HUES6 (cell line): ENCODE measurements around the gene TLE5.

ENCODE experiments used
- H3K27ac ChIP-seq: 2 replicates; pipeline ENCODE4 v1.7.0; 2013; ENCODE audit warnings: low read depth, mild to moderate bottlenecking, low read length, inconsistent platforms
- H3K27me3 ChIP-seq: 2 replicates; pipeline ENCODE4 v1.6.1; 2013; ENCODE audit warnings: low read length; ENCODE audit not compliant: control insufficient read depth, insufficient read depth
- H3K36me3 ChIP-seq: 2 replicates; pipeline ENCODE4 v1.6.1; 2013; ENCODE audit warnings: low read length; ENCODE audit not compliant: control insufficient read depth, insufficient read depth
- H3K4me1 ChIP-seq: 2 replicates; pipeline ENCODE4 v1.6.1; 2013; ENCODE audit warnings: low read length; ENCODE audit not compliant: control insufficient read depth, insufficient read depth
- H3K4me3 ChIP-seq: 2 replicates; pipeline ENCODE4 v1.5.1; 2013; ENCODE audit warnings: low read depth, low read length
- H3K9ac ChIP-seq: one replicate; pipeline ENCODE4 v1.6.1; 2013; ENCODE audit warnings: mild to moderate bottlenecking, low read length
- H3K9me3 ChIP-seq: 2 replicates; pipeline ENCODE4 v1.6.1; 2013; ENCODE audit warnings: low read depth, low read length; ENCODE audit not compliant: control insufficient read depth, insufficient read depth

TLE5 gene

DNA sequence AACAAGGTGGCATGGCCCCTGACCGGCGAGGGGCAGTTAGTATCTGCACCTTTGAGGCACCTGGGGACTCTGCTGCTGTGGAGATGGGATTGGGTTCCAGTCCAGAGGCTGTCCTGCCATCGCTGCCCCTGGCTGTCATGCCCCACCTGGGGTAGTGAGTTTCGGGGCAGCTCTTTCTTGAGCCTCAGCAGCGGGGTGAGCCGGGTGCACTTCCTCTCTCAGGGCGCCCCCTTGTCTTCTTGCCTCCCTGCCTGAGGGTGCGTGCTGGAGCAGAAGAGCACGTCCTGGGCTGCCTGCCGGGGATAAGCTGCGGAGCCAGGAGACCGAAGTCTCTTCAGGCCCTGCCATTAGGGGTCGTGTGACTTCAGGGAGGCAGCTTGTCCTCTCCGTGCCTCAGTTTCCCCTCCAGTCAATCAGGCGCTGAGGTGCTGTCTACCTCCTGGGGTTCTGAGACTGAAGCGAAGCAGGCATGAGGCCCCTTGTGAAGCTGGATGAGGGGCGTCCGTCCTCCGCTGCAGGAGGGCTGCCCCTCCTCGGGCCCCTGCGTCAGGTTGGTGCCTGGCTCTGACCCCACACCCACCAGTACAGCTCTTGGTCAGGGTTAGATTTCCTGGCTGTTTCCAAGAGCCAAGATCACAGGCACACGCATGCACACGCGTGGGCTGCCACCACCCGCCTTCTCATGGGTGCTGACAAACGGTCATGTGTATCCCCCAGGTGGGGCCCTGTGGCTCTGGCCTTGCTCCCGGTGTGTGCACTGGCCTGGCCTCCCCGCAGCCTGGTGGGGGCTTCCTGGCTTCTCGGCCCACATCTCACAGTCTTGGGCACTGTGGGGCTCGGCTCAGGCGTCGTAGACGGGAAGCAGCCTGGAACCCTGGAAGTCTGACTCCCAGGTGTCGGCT is 40.2 kb upstream of the TLE5 start:
- peaks cover 8% of the 10 kb centered on the region; the same call in 1 of the 2 replicates for H3K4me1 ChIP-seq
- no peak overlapping the region for H3K9ac ChIP-seq
- no peak overlapping the region for H3K27ac ChIP-seq
- H3K9me3 ChIP-seq: no peaks in the 10 kb centered on the region
- no peaks in the 10 kb centered on the region for H3K36me3 ChIP-seq
- no peaks in the 10 kb centered on the region for H3K27me3 ChIP-seq
- H3K4me3 ChIP-seq: no peak overlapping the region

DNA sequence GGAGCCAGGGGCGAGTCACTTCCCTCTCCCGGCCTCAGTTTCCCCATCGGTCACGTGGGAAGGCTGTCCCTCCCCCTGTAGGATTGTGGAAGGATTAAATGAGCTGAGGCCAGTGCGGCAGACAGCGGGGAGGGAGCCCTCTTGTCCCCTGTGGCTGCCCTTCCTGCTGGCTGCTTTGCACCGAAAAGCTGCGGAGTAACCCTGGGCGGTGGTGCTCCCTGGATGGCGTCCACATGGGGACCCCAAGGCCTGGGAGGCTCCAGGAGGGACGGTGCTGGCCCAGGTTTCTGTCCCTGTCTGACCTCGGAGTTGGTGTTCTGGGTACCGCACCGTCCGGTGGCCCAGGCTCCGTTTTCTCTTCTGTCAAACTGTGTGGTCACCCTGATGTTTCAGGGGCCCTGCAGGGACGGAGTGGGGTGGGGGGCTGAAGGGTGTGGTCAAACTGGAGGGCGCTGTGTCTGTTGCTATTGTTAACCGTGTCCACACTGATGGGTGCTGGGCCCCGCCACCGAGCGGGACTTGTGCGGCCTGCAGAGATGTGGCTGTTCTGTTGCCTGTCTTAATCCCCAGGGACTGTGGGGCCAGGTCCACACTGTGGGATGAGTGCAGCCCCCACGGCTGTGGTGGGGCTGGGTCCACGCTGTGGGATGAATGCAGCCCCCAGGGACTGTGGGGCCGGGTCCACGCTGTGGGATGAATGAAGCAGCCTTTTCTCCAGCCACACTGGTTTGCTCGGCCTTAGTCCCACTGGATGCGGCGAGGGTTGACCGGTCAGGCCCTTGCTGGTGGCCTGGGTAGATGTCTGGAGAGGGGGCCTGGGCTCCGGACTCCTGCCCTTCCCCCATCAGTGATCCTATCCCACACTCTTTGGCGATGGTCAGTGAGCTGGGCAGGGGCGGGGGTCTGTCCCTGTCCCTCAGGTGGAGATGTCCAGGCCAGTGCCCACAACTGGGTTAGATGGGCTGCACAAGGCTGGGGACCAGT is 38.7 kb upstream of the TLE5 start:
- H3K36me3 ChIP-seq: no peaks in the 10 kb centered on the region
- H3K27ac ChIP-seq: no peak overlapping the region
- H3K9me3 ChIP-seq: no peaks in the 10 kb centered on the region
- no peak overlapping the region for H3K9ac ChIP-seq
- H3K4me1 ChIP-seq: peaks cover 16% of the 10 kb centered on the region
- H3K27me3 ChIP-seq: no peaks in the 10 kb centered on the region
- no peak overlapping the region for H3K4me3 ChIP-seq

DNA sequence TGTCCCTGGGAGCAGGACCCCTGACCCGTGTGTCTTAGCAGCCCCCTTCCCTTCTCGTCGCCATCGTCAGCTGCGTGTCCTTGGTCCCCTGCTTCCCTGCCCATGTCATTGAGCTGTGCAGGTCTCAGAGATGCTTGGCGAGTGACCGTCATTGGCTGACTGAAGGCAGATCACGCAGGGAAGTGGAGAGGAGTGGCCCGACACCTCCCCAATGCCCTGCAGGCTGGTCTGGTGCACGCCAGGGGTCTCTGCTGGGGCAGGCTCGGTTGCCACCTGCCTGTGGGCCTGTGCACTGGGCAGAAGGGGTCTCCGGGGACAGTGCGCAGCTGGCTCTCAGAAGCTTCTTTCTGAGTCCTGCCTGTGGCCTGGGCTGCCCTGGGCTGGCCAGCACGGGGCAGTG is 38.0 kb upstream of the TLE5 start:
- Histone ChIP-seq H3K27ac (no peak overlapping the region), H3K4me1 (peaks cover 22% of the 10 kb centered on the region), H3K9ac (peak overlapping the region; percentile 16), H3K36me3 (no peaks in the 10 kb centered on the region), H3K9me3 (no peaks in the 10 kb centered on the region), H3K4me3 (no peak overlapping the region), H3K27me3 (no peaks in the 10 kb centered on the region)

DNA sequence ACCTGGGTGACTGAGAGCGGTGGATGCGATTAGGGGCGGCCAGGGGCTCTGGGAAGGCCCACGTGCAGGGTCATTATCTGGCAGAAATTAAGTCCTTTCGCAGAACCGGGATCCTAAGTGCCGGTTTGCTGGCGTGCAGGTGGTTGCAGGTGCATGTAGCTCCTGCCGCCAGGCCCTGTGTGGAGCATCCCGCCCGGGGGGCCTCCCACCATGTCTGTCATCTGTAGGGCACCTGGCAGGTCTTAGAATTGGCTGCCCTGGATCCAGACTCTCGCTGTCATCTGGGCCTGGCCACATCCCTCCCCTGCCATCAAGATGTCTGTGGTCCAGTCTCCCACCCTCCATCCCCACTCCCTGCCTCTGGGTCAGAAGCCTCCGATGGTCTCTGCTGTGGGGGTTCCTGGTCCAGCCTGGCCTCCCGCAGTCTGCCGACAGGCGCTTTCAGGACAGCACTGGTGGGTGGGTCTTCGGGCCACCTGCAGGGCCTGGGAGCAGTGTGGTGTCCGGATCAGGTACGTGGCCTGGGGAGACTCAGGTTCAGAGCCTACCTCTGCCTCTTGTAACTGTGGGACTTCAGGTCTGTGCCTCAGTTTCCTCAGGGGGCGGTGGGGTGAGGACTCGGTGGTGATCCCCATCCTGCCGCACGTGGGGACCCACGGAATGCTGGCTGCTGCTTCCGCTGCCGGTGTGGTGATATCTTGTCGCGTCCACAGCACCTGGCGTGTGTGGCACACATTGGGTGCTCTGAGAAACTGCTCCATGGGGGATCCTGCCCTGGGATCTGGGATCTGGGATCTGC is 37.3 kb upstream of the TLE5 start:
- Histone ChIP-seq H3K36me3 (no peaks in the 10 kb centered on the region), H3K9me3 (no peaks in the 10 kb centered on the region), H3K27ac (no peak overlapping the region), H3K4me1 (peaks cover 26% of the 10 kb centered on the region), H3K4me3 (no peak overlapping the region), H3K27me3 (no peaks in the 10 kb centered on the region), H3K9ac (no peak overlapping the region)

DNA sequence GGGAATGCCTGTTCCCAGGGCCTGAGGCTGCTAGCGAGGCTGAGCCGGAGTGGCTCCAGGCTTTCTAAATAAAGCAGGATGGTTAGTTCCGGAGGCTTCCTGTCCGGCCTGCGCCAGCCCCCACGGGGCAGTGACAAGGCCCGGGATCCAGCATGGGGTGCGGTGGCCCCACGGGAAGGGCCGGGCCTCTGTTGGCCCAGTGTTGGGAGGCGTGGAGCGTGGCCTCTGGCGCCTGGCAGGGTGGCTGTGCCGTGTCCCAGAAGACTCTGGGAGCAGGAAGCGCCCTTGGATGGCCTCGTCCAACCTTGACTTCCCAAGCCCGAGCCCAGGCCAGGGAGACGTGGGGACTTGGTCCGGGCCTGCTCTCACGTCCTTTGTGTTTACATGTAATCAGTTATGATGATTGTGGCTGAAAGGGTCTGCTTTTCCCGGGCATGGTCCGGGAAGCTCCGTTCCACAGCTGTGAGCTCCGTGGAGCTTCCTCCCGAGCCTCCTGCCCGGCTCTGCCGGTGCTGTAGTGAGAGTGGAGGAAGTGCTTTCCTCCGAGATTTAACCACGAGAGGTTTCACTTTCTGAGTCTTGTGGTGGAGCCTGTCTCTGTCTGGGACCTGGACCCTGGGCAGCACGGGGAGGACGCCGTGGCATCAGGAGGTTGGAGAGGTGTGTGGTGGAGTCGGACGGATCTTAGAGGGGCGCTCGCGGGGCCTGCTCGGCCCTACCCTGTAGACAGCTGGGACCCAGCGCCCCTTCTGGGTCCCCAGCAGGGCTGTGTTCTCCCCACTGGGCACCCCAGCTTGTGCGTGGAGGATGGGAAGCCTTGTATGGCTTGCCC is 36.4 kb upstream of the TLE5 start:
- no peaks in the 10 kb centered on the region for H3K27me3 ChIP-seq
- no peak overlapping the region for H3K9ac ChIP-seq
- no peak overlapping the region for H3K4me3 ChIP-seq
- no peaks in the 10 kb centered on the region for H3K9me3 ChIP-seq
- H3K4me1 ChIP-seq: peaks cover 26% of the 10 kb centered on the region
- H3K36me3 ChIP-seq: no peaks in the 10 kb centered on the region
- no peak overlapping the region; the same call in 1 of the 2 replicates for H3K27ac ChIP-seq

DNA sequence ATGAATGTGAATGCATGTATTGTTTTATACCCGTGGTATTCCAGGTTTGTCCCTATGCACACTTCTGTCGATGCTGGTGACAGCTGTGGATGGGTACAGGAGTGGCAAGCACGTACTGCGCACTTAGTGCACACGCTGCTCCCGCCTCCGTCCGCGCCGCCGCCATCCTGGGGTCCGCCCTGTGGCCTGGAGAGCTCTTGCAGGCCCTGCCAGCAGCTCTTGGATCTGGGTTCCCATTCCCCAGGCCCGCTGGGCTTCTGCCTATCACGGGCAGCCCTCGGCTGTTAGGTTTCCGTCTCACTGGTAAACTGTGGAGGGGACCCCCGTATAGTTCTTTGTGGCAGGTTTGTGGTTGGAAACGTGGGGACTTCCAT is 35.8 kb upstream of the TLE5 start:
- Histone ChIP-seq H3K4me3 (no peak overlapping the region), H3K9ac (no peak overlapping the region), H3K27me3 (no peaks in the 10 kb centered on the region)

DNA sequence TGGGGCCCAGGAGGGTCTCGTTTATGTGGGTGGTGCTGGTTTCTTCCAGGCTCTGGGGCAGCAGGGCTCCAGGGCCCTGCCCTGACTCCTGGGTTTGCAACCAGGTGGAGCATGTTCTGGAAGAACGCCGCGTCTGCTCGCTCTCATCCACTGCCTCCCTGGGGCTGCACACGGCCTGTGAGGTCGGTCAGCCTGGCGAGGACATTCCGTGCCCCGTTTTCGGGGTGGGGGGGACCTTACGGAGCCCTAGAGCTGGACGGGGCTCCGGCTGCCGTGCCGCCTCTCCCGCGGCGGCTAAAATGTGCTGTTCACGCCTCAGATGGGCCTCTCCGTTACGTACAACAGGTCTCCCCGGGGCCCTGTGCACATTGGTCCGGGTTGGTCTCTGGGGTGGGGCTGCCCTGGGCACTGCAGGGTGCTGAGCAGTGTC is 35.2 kb upstream of the TLE5 start:
- no peaks in the 10 kb centered on the region for H3K27me3 ChIP-seq
- no peaks in the 10 kb centered on the region for H3K9me3 ChIP-seq
- no peaks in the 10 kb centered on the region for H3K36me3 ChIP-seq
- H3K4me1 ChIP-seq: peaks cover 26% of the 10 kb centered on the region
- H3K27ac ChIP-seq: no peak overlapping the region
- no peak overlapping the region for H3K4me3 ChIP-seq
- H3K9ac ChIP-seq: no peak overlapping the region

More for the DNA sequence above, 35.8 kb upstream of the TLE5 start:
- Histone ChIP-seq H3K4me1 (peaks cover 26% of the 10 kb centered on the region), H3K36me3 (no peaks in the 10 kb centered on the region), H3K27ac (no peak overlapping the region), H3K9me3 (no peaks in the 10 kb centered on the region)

DNA sequence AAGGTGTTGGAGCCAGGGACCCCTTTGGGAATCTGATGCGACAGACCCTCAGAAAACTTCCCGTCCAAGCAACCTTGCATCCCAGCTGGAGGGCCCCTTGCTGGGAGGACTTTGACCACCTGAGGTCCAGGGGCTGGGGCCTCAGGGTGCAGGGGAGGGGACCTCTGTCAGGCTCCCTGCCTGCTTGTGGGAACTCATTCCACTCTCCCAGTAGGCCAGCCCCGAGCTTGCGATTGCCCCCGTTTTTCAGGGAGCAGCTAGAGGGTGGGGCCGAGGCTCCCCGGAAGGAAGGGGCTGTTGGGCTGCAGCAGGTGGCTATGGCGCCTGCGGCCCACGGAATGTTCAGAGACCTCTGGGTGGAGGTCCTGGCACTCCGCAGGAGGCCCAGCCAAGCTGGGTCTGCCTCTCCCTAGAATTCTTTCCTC is 34.6 kb upstream of the TLE5 start:
- H3K36me3 ChIP-seq: no peaks in the 10 kb centered on the region
- no peak overlapping the region for H3K9ac ChIP-seq
- H3K27ac ChIP-seq: no peak overlapping the region
- H3K4me1 ChIP-seq: peaks cover 26% of the 10 kb centered on the region
- H3K27me3 ChIP-seq: no peaks in the 10 kb centered on the region
- no peaks in the 10 kb centered on the region for H3K9me3 ChIP-seq
- no peak overlapping the region; the same call in 1 of the 2 replicates for H3K4me3 ChIP-seq

DNA sequence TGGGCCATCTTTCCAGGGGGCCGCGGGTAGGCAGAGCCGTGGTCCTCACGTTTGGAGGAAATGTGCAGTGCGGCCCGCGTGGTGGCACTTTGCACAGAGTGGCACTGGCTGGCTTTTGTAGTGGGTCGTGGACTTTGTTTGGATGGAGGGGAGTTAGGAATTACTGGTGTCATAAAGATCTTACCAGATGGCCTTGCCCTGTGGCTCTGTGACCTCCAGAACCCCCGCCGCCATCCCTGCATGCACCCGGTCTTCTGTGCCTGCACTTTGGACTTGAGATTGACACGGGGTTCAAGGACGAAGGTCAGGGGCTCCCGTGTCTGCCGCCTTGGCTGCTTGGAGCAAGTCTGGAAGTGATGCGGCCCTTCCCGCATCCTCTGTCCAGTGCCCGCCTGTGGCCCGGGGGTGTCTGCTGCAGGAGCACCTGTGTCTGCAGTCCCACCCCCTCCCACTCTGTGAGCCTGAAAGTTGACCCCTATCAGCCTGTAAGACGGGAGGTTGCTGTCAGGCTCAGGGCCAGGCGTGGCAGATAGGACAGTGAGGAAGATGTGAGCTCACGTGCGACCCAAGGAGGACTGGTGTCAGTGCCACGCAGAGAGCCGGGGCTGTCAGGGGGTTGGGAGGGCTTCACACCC is 34.1 kb upstream of the TLE5 start:
- Histone ChIP-seq H3K9ac (no peak overlapping the region), H3K36me3 (no peaks in the 10 kb centered on the region), H3K27ac (no peak overlapping the region), H3K4me3 (peak overlapping the region; percentile 97), H3K9me3 (no peaks in the 10 kb centered on the region), H3K4me1 (peaks cover 26% of the 10 kb centered on the region), H3K27me3 (no peaks in the 10 kb centered on the region)
